Peyer's patch (tissue), 4 donors: ENCODE data around the gene UBR3.

Experiments used
- POLR2A ChIP-seq, 2 donors: fragments of 450-650 bp; IDR thresholded peaks; one replicate each; pipeline ENCODE4 v1.5.1; 2017; ENCODE audit warnings: antibody characterized with exemption in 2 of 2, mild to moderate bottlenecking in 2 of 2, moderate library complexity in 2 of 2
- TF ChIP-seq, protein P1 (sequence below), 6 experiments: fragments of 450-650 bp in 4 of 6; fragments of 200-600 bp in 2 of 6; sonication (generic) in 1 of 6; IDR thresholded peaks; one replicate each; pipeline ENCODE4 v1.5.1; 2017 to 2019; ENCODE audit warnings: antibody characterized with exemption in 6 of 6, mild to moderate bottlenecking in 3 of 6, moderate library complexity in 1 of 6

DNA sequence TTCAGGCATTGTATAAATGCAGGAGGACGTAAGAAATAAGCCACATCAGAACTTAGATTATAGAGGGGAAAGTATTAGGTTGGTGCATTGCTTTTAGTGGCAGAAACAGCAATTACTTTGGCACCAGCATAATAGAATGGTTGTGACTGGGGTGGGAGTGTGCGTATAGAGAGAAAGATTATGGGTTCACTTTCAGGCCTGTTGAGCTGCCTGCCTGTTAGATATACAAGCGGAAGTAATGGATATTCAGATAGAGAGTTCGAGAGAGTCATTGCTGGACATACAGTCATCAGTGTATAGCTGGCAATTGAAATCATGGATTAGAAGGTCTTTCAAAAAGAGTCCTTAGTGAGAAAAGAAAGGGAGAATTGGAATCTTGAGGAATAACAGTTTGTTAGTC, 211.5 kb downstream of the UBR3 start:
- TF ChIP-seq, protein P1, sequence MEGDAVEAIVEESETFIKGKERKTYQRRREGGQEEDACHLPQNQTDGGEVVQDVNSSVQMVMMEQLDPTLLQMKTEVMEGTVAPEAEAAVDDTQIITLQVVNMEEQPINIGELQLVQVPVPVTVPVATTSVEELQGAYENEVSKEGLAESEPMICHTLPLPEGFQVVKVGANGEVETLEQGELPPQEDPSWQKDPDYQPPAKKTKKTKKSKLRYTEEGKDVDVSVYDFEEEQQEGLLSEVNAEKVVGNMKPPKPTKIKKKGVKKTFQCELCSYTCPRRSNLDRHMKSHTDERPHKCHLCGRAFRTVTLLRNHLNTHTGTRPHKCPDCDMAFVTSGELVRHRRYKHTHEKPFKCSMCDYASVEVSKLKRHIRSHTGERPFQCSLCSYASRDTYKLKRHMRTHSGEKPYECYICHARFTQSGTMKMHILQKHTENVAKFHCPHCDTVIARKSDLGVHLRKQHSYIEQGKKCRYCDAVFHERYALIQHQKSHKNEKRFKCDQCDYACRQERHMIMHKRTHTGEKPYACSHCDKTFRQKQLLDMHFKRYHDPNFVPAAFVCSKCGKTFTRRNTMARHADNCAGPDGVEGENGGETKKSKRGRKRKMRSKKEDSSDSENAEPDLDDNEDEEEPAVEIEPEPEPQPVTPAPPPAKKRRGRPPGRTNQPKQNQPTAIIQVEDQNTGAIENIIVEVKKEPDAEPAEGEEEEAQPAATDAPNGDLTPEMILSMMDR (IDR thresholded peaks at IDR 0.05) = no peak
- no peak for TF ChIP-seq POLR2A (IDR thresholded peaks at IDR 0.05)
